Duodenal mucosa (tissue), 2 donors: Measurements from ENCODE around the gene SERPINB13.

Experiments
- H3K27ac ChIP-seq: one replicate; pipeline ENCODE4 v1.7.0; 2013; ENCODE audit warnings: low read depth, low read length
- H3K27me3 ChIP-seq, 2 donors: one replicate each; pipeline ENCODE4 v1.7.0; 2013; ENCODE audit warnings: low read length in 2 of 2, control low read depth in 1 of 2; ENCODE audit not compliant: insufficient read depth in 2 of 2, control insufficient read depth in 1 of 2
- H3K36me3 ChIP-seq, 2 donors: one replicate each; pipeline ENCODE4 v1.7.0; 2013; ENCODE audit warnings: low read length in 2 of 2, control low read depth in 1 of 2; ENCODE audit not compliant: insufficient read depth in 2 of 2, control insufficient read depth in 1 of 2
- H3K4me1 ChIP-seq, 2 donors: one replicate each; pipeline ENCODE4 v1.7.0; 2013; ENCODE audit warnings: low read length in 2 of 2, control low read depth in 1 of 2; ENCODE audit not compliant: insufficient read depth in 2 of 2, control insufficient read depth in 1 of 2
- H3K4me3 ChIP-seq, 2 donors: one replicate each; pipeline ENCODE4 v1.7.0; 2013; ENCODE audit warnings: low read length in 2 of 2, low read depth in 1 of 2
- H3K9ac ChIP-seq, 2 donors: one replicate each; pipeline ENCODE4 v1.7.0; 2013; ENCODE audit warnings: low read length in 2 of 2, low read depth in 1 of 2
- H3K9me3 ChIP-seq, 2 donors: one replicate each; pipeline ENCODE4 v1.7.0; 2013; ENCODE audit warnings: low read length in 2 of 2, control low read depth in 1 of 2; ENCODE audit not compliant: control insufficient read depth in 1 of 2

The SERPINB13 gene

GRCh38 chr18:63586966-63587365 is at the start of gene SERPINB13:
Gene SERPINB13 (plus strand): TSS chr18:63587343. CDS start chr18:63588668, 1,325 bp downstream.
- no peak within 1 kb of the TSS for H3K27ac ChIP-seq
- H3K27me3 ChIP-seq, result no peaks in the 10 kb centered on the region
- H3K9ac ChIP-seq, result no peak within 1 kb of the TSS
- H3K4me3 ChIP-seq, result no peak within 1 kb of the TSS
- H3K36me3 ChIP-seq, result no peaks in the 10 kb centered on the region
- no peaks in the 10 kb centered on the region for H3K9me3 ChIP-seq
- no peaks in the 10 kb centered on the region for H3K4me1 ChIP-seq

GRCh38 chr18:63539904-63540510 is 47.1 kb upstream of the SERPINB13 start:
- no peak overlapping the region for H3K4me3 ChIP-seq

GRCh38 chr18:63542069-63542468 is 45.1 kb upstream of the SERPINB13 start, which contains the start of gene SERPINB12:
Gene SERPINB12 (plus strand): TSS chr18:63542369. CDS start chr18:63556160, 13,791 bp downstream.
- H3K9me3 ChIP-seq, result no peaks in the 10 kb centered on the region
- no peak within 1 kb of the TSS for H3K27ac ChIP-seq
- no peaks in the 10 kb centered on the region for H3K36me3 ChIP-seq
- no peaks in the 10 kb centered on the region for H3K4me1 ChIP-seq
- peaks cover 0 to 4% of the 10 kb centered on the region in 2 donors for H3K27me3 ChIP-seq
- H3K4me3 ChIP-seq, result no peak within 1 kb of the TSS
- H3K9ac ChIP-seq, result no peak within 1 kb of the TSS

More at GRCh38 chr18:63539904-63540510, 47.1 kb upstream of the SERPINB13 start:
- Histone ChIP-seq H3K9ac (no peak overlapping the region), H3K36me3 (no peaks in the 10 kb centered on the region), H3K4me1 (no peaks in the 10 kb centered on the region), H3K27me3 (peaks cover 0 to 4% of the 10 kb centered on the region in 2 donors), H3K27ac (no peak overlapping the region), H3K9me3 (no peaks in the 10 kb centered on the region)

- Histone ChIP-seq H3K27ac (no peak overlapping the region), H3K36me3 (no peaks in the 10 kb centered on the region), H3K4me1 (no peaks in the 10 kb centered on the region), H3K9ac (no peak overlapping the region), H3K4me3 (no peak overlapping the region), H3K9me3 (no peaks in the 10 kb centered on the region), H3K27me3 (peaks cover 0 to 4% of the 10 kb centered on the region in 2 donors)
Measured at GRCh38 chr18:63544017-63544416, 43.1 kb upstream of the SERPINB13 start.

- no peaks in the 10 kb centered on the region for H3K4me1 ChIP-seq
- no peak overlapping the region for H3K4me3 ChIP-seq
- no peak overlapping the region for H3K9ac ChIP-seq
- no peaks in the 10 kb centered on the region for H3K36me3 ChIP-seq
- H3K9me3 ChIP-seq, result no peaks in the 10 kb centered on the region
- peaks cover 0 to 4% of the 10 kb centered on the region in 2 donors for H3K27me3 ChIP-seq
- no peak overlapping the region for H3K27ac ChIP-seq
Measured at GRCh38 chr18:63545000-63545399, 42.1 kb upstream of the SERPINB13 start.

- no peaks in the 10 kb centered on the region for H3K36me3 ChIP-seq
- H3K27me3 ChIP-seq, result no peaks in the 10 kb centered on the region
- no peak overlapping the region for H3K9ac ChIP-seq
- H3K4me3 ChIP-seq, result no peak overlapping the region
- H3K27ac ChIP-seq, result no peak overlapping the region
- no peaks in the 10 kb centered on the region for H3K9me3 ChIP-seq
- no peaks in the 10 kb centered on the region for H3K4me1 ChIP-seq
Measured at GRCh38 chr18:63550068-63550467, 37.1 kb upstream of the SERPINB13 start.

GRCh38 chr18:63551769-63552168 is 35.4 kb upstream of the SERPINB13 start:
- H3K9me3 ChIP-seq, result no peaks in the 10 kb centered on the region
- H3K27me3 ChIP-seq, result no peaks in the 10 kb centered on the region
- H3K9ac ChIP-seq, result no peak overlapping the region
- H3K4me1 ChIP-seq, result no peaks in the 10 kb centered on the region
- no peaks in the 10 kb centered on the region for H3K36me3 ChIP-seq
- H3K4me3 ChIP-seq, result no peak overlapping the region
- H3K27ac ChIP-seq, result no peak overlapping the region

- Histone ChIP-seq H3K27ac (no peak overlapping the region), H3K9ac (no peak overlapping the region), H3K9me3 (no peaks in the 10 kb centered on the region), H3K27me3 (no peaks in the 10 kb centered on the region), H3K4me3 (no peak overlapping the region), H3K4me1 (no peaks in the 10 kb centered on the region), H3K36me3 (no peaks in the 10 kb centered on the region)
Measured at GRCh38 chr18:63552581-63552980, 34.6 kb upstream of the SERPINB13 start.

- Histone ChIP-seq H3K4me1 (no peaks in the 10 kb centered on the region), H3K27ac (no peak overlapping the region), H3K9ac (no peak overlapping the region), H3K4me3 (no peak overlapping the region), H3K9me3 (no peaks in the 10 kb centered on the region), H3K27me3 (no peaks in the 10 kb centered on the region), H3K36me3 (no peaks in the 10 kb centered on the region)
Measured at GRCh38 chr18:63553081-63553480, 34.1 kb upstream of the SERPINB13 start.

- no peaks in the 10 kb centered on the region for H3K4me1 ChIP-seq
- H3K36me3 ChIP-seq, result no peaks in the 10 kb centered on the region
Measured at GRCh38 chr18:63559567-63560491, 27.3 kb upstream of the SERPINB13 start.

More at GRCh38 chr18:63559567-63560491, 27.3 kb upstream of the SERPINB13 start:
- Histone ChIP-seq H3K4me3 (no peak overlapping the region), H3K27me3 (peaks cover 0 to 4% of the 10 kb centered on the region in 2 donors), H3K9me3 (no peaks in the 10 kb centered on the region), H3K27ac (no peak overlapping the region), H3K9ac (no peak overlapping the region)
